GM12874 (cell line): ENCODE measurements around the gene PCDHGA6.
A peak's percentile ranks its signal among the peaks of the same experiment; 100 is the strongest.

Experiments
- TF ChIP-seq, protein P1 (sequence below): IDR thresholded peaks from 2 replicates; pipeline ENCODE4 v1.5.1; 2011; ENCODE audit warnings: low read depth, mild to moderate bottlenecking, control low read depth, low read length, moderate library complexity; ENCODE audit not compliant: insufficient read depth

The PCDHGA6 gene

DNA sequence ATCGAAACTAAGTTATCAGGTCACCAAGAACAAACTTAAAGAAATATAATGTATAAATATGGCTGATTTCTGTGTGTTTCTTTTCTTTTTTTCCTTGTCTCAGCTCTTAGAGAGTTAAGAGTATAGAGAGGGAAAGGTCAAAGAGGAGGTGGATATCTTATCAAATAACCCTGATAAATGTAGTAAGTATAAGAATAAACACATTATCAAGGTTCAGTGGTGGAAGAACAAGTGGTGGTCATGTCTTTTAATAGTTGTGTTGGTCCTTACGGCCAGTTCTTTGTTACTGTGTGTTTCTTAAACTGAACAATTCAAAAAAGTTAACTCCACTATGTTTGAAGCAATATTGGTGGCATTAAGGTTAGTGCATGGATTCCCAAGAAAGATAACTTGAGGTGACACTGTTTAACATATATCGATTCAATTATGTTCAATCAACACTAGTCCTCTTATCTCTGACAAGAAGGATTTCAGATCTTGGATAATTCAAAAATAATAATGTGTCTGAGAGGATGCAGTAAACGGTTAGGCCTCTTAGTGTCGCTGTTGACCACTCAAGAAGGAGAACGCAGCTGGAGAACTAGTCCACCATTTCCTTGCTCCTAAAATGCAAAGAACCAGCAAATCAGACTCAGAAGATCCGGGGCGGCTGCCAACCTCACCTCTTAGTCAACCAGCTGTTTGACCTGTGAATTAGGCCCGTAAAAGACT, 30.3 kb upstream of the PCDHGA6 start, which contains the start of gene PCDHGA3:
PCDHGA3 (plus strand) TSS at position 588 of the 711 bp plus-strand sequence. CDS start 205 bp downstream, outside the sequence.
- TF ChIP-seq, protein P1, sequence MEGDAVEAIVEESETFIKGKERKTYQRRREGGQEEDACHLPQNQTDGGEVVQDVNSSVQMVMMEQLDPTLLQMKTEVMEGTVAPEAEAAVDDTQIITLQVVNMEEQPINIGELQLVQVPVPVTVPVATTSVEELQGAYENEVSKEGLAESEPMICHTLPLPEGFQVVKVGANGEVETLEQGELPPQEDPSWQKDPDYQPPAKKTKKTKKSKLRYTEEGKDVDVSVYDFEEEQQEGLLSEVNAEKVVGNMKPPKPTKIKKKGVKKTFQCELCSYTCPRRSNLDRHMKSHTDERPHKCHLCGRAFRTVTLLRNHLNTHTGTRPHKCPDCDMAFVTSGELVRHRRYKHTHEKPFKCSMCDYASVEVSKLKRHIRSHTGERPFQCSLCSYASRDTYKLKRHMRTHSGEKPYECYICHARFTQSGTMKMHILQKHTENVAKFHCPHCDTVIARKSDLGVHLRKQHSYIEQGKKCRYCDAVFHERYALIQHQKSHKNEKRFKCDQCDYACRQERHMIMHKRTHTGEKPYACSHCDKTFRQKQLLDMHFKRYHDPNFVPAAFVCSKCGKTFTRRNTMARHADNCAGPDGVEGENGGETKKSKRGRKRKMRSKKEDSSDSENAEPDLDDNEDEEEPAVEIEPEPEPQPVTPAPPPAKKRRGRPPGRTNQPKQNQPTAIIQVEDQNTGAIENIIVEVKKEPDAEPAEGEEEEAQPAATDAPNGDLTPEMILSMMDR = peak; percentile 32; the same call in 1 of the 2 replicates

DNA sequence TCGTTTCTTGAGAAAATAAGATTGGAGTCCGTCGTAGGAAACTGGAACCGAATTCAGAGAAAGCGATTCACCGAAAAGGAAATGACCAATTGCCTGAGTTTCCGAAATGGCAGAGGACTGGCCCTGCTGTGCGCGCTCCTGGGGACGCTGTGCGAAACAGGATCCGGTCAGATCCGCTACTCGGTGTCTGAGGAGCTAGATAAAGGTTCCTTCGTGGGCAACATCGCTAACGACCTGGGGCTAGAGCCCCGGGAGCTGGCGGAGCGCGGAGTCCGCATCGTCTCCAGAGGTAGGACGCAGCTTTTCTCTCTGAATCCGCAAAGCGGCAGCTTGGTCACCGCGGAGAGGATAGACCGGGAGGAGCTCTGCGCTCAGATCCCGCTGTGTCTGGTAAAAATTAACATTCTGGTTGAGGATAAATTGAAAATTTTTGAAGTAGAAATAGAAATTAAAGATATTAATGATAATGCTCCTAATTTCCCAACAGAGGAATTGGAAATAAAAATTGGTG, 29.7 kb upstream of the PCDHGA6 start:
- TF ChIP-seq, protein P1 = no peak

DNA sequence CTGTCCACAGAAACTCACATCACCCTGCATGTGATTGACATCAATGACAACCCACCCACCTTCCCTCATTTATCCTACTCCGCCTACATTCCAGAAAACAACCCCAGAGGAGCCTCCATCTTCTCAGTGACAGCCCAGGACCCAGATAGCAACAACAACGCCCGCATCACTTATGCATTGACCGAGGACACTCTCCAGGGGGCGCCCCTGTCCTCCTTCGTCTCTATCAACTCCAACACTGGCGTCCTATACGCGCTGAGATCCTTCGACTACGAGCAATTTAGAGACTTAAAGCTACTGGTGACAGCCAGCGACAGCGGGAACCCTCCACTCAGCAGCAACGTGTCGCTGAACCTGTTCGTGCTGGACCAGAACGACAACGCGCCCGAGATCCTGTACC, 28.4 kb upstream of the PCDHGA6 start:
- TF ChIP-seq, protein P1 = no peak

DNA sequence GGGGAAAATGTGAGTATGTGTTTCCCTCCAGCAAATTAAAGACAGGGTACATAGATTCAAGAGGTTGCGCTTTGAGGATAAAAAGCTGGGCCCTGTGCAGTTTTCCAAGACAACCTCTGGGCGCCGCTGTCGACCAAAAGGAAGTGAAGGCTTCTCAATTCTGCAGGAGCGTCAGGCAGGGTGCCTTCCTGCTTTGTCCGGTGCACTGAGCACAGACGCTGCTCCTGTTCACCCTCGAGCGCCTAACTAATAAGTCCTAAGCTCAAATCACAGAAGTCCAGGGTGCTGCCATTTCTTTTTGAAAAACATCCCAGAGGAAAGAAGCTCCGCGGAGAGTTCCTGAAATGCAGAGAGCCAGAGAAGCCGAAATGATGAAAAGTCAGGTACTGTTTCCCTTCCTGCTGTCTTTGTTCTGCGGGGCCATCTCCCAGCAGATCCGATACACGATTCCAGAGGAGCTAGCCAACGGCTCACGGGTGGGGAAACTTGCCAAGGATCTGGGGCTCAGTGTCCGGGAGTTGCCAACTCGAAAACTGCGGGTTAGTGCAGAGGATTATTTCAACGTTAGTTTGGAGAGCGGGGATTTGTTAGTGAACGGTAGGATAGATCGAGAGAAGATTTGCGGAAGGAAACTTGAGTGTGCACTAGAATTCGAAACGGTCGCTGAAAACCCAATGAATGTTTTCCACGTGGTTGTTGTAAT, 23.6 kb upstream of the PCDHGA6 start, which contains the start of gene PCDHGB1:
PCDHGB1 (plus strand) TSS at position 183 of the 703 bp plus-strand sequence; CDS start at position 345, 162 bp downstream.
- TF ChIP-seq, protein P1 = peak; percentile 61

DNA sequence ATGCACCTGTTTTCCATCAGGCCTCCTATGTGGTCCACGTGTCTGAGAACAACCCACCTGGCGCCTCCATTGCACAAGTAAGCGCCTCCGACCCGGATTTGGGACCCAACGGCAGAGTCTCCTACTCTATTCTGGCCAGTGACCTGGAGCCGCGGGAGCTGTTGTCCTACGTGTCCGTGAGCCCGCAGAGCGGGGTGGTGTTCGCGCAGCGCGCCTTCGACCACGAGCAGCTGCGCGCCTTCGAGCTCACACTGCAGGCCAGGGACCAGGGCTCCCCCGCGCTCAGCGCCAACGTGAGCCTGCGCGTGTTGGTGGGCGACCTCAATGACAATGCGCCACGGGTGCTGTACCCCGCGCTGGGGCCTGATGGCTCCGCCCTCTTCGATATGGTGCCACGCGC, 22.1 kb upstream of the PCDHGA6 start:
- TF ChIP-seq, protein P1 = no peak

DNA sequence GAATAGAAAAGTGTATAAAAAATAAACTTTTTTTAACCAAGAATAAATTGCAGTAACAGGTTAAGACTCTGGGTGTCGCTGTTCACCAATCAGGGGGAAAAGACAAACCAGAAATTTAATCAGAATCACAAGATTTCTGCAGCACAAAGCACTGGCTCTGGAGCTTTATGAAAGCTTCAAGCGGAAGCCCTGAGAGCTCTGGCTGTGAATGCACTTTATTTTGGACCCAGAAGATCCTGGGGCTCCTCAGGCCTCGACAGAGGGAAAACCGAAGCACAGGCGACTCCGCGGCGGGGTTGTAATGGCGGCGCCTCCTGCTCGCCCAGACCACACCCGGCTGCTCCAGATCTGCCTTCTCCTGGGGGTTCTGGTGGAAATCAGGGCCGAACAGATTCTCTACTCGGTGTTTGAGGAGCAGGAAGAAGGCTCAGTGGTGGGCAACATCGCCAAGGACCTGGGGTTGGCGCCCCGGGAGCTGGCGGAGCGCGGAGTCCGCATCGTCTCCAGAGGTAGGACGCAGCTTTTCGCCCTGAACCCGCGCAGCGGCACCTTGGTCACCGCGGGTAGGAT, 18.7 kb upstream of the PCDHGA6 start, which contains the start of gene PCDHGA4:
PCDHGA4 (plus strand) TSS at position 122 of the 570 bp plus-strand sequence; CDS start at position 209, 87 bp downstream.
- TF ChIP-seq, protein P1 = peak; percentile 34

DNA sequence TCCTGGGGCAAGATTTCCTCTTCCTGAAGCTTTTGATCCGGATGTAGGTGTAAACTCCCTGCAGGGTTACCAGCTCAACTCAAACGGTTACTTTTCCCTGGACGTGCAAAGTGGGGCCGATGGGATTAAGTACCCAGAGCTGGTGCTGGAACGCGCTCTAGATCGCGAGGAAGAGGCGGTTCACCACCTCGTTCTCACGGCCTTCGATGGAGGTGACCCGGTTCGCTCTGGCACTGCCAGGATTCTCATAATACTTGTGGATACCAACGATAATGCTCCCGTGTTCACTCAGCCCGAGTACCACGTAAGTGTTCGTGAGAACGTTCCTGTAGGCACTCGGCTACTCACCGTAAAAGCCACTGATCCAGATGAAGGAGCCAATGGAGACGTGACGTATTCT, 18.1 kb upstream of the PCDHGA6 start:
- TF ChIP-seq, protein P1 = no peak
